Esophagus muscularis mucosa (tissue), 4 donors: ENCODE data around the gene RBM17. TPM values are rescaled to one million over a fixed set of nuclear protein-coding genes. Genes with fewer than 3 reads are reported as not detected.
A peak's percentile ranks its signal among the peaks of the same experiment; 100 is the strongest.
"Not testable (repeated sequence)": the region's sequence is repeated elsewhere in the genome, so short reads cannot be mapped to it uniquely, and the experiment has no call there.

Source experiments
- DNase-seq: peaks from one replicate; pipeline ENCODE4 v3.0.0-alpha.2; 2017; ENCODE audit errors: extremely low spot score
- H3K27ac ChIP-seq, 4 donors: fragments of 200-600 bp; sonication (generic); replicated peaks in 1 of 4; 1 replicate in 3 of 4; 2 replicates in 1 of 4; pipeline ENCODE4 v1.5.1; 2016 to 2019; ENCODE audit warnings: mild to moderate bottlenecking in 1 of 4
- H3K27me3 ChIP-seq, 4 donors: fragments of 200-600 bp; sonication (generic); one replicate each; pipeline versions ENCODE4 v1.5.1 to v1.6.0; 2016 to 2019
- H3K36me3 ChIP-seq, 4 donors: fragments of 200-600 bp; sonication (generic); one replicate each; pipeline ENCODE4 v1.5.1; 2016 to 2019
- H3K4me1 ChIP-seq, 4 donors: fragments of 200-600 bp; sonication (generic); one replicate each; pipeline ENCODE4 v1.5.1; 2016 to 2019
- H3K4me3 ChIP-seq, 4 donors: fragments of 200-600 bp; sonication (generic); 1 replicate in 2 of 4; 2 replicates in 2 of 4; pipeline ENCODE4 v1.5.1; 2016 to 2019; ENCODE audit warnings: mild to moderate bottlenecking in 4 of 4, moderate library complexity in 1 of 4
- H3K9me3 ChIP-seq, 4 donors: fragments of 200-600 bp; sonication (generic); 1 replicate in 3 of 4; 2 replicates in 1 of 4; pipeline ENCODE4 v1.5.1; 2016 to 2019
- EP300 ChIP-seq: sonication (generic); formaldehyde crosslinking; IDR thresholded peaks from one replicate; pipeline ENCODE4 v1.6.1; 2017; ENCODE audit warnings: antibody characterized with exemption
- POLR2A ChIP-seq: fragments of 450-650 bp; IDR thresholded peaks from one replicate; pipeline ENCODE4 v1.6.1; 2017; ENCODE audit warnings: antibody characterized with exemption, moderate library complexity, mild to moderate bottlenecking, low read depth
- POLR2AphosphoS5 ChIP-seq, 2 donors: sonication (generic); formaldehyde crosslinking; IDR thresholded peaks; one replicate each; pipeline ENCODE4 v1.6.1; 2017; ENCODE audit warnings: antibody characterized with exemption in 2 of 2
- WGBS: methylation state at CpG from one replicate; pipeline ENCODE4 v1.1.5; 2018; 5-methylcytosine and 5-hydroxymethylcytosine counted together
- intact Hi-C: fragments of 100-400 bp; cut with DNase I; formaldehyde crosslinking; loops from one replicate; pipeline ENCODE4 v1.15.1; 2023
- total RNA-seq, 4 donors: library from RNA; depleted of rRNA; stranded (reverse); fragments of >200 nt; gene quantifications; one replicate each; pipeline versions ENCODE4 v1.1.0 to v1.2.1, GENCODE V29; 2016
- TF ChIP-seq, protein P1 (sequence below), 3 experiments: fragments of 200-600 bp in 2 of 3; fragments of 450-650 bp in 1 of 3; sonication (generic) in 2 of 3; IDR thresholded peaks; one replicate each; pipeline ENCODE4 v1.5.1; 2017 to 2019; ENCODE audit warnings: antibody characterized with exemption in 3 of 3, mild to moderate bottlenecking in 2 of 3, moderate library complexity in 1 of 3

RBM17 gene, protein sequence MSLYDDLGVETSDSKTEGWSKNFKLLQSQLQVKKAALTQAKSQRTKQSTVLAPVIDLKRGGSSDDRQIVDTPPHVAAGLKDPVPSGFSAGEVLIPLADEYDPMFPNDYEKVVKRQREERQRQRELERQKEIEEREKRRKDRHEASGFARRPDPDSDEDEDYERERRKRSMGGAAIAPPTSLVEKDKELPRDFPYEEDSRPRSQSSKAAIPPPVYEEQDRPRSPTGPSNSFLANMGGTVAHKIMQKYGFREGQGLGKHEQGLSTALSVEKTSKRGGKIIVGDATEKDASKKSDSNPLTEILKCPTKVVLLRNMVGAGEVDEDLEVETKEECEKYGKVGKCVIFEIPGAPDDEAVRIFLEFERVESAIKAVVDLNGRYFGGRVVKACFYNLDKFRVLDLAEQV
- total RNA-seq = 10 to 100 TPM; 48.5 to 72.9 (median 59.5) TPM

DNA sequence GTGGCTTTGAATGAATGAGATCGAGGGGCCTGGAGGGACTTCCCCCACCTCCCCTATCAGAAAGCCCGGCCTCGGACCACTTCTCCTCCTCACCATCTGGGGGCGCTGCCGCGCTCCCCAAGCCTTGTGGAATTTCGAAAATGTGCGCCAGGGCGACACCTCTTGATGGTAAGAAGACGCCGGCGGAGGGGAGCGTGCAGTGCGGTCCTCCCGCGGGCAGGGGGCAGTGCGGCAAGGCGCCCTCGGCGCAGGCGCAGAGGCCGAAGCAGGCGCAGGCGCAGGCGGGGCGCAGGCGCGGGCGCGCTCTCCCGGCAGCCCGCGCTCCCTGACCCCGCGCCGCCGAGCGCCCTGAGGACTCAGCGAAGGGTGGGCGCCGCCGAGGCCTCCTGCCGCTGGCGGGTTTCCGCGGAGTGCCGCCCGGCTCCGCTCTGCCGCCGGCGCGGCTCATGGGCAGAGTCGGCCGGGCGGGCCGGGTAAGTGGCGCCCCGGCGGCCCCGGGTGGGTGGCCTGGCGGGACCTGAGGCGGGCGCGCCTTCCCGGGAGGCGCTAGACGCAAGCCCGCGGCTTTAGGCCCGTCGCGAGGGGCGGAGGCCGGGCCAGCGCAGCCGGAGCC is at the start of gene RBM17:
TSS of gene RBM17 (plus strand) at position 314 of the 613 bp plus-strand sequence. CDS start 8,032 bp downstream, outside the sequence.
- H3K36me3 ChIP-seq = no peaks in the 10 kb centered on the region
- peaks cover 50 to 60% (median 56%) of the 10 kb centered on the region in 4 donors for H3K4me1 ChIP-seq
- peak; percentile 99 for DNase-seq
- WGBS = 4% methylated on average over 3 of the region's 77 CpGs
- no peak for TF ChIP-seq POLR2A
- peak; percentile 46 to 88 for TF ChIP-seq POLR2AphosphoS5 (IDR thresholded peaks at IDR 0.05)
- TF ChIP-seq, protein P1, sequence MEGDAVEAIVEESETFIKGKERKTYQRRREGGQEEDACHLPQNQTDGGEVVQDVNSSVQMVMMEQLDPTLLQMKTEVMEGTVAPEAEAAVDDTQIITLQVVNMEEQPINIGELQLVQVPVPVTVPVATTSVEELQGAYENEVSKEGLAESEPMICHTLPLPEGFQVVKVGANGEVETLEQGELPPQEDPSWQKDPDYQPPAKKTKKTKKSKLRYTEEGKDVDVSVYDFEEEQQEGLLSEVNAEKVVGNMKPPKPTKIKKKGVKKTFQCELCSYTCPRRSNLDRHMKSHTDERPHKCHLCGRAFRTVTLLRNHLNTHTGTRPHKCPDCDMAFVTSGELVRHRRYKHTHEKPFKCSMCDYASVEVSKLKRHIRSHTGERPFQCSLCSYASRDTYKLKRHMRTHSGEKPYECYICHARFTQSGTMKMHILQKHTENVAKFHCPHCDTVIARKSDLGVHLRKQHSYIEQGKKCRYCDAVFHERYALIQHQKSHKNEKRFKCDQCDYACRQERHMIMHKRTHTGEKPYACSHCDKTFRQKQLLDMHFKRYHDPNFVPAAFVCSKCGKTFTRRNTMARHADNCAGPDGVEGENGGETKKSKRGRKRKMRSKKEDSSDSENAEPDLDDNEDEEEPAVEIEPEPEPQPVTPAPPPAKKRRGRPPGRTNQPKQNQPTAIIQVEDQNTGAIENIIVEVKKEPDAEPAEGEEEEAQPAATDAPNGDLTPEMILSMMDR (IDR thresholded peaks at IDR 0.05) = peak in 2 of 3 experiments; percentile 100
- no peak for TF ChIP-seq EP300
- peaks cover 0 to 5% (median 0%) of the 10 kb centered on the region in 4 donors for H3K27me3 ChIP-seq
- H3K9me3 ChIP-seq = no peaks in the 10 kb centered on the region
- peak within 1 kb of the TSS; percentile 93 to 99 (median 99) for H3K4me3 ChIP-seq
- intact Hi-C loops = loop anchor here (5.0 kb wide), 3 partner anchors 113 to 313 kb away; partner anchors contain the start of gene PFKFB3
- H3K27ac ChIP-seq = peak within 1 kb of the TSS; percentile 88 to 95 (median 90)

DNA sequence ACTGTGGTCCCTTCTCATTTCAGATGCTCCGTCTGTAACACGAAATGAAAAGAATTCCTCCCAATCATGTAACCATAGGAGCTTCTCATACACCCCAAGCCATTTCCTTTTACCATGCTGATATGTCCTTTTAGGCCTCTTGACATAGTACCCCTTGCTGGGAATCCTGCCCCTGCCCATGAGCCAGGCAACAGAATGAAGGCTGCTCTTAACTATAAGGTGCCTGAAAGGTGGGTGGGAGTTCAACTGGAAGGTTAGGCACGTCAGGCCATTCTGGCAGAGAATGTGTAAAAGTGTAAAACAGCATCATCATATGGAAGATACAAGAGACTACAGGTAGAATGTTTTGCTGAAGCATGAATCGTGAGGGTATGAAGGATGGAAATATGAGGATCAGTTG is 49.1 kb upstream of the RBM17 start:
- 88% methylated on average over 4 of the region's 4 CpGs for WGBS
- no peak for TF ChIP-seq EP300
- TF ChIP-seq POLR2A = no peak
- TF ChIP-seq, protein P1 (IDR thresholded peaks at IDR 0.05) = no peak
- TF ChIP-seq POLR2AphosphoS5 (IDR thresholded peaks at IDR 0.05) = no peak
- Histone ChIP-seq H3K27me3 (no peaks in the 10 kb centered on the region), H3K4me3 (no peak overlapping the region), H3K36me3 (no peaks in the 10 kb centered on the region), H3K9me3 (no peaks in the 10 kb centered on the region), H3K27ac (no peak overlapping the region), H3K4me1 (no peaks in the 10 kb centered on the region)
- peak; percentile 55 for DNase-seq
- intact Hi-C loops = no loop called here

DNA sequence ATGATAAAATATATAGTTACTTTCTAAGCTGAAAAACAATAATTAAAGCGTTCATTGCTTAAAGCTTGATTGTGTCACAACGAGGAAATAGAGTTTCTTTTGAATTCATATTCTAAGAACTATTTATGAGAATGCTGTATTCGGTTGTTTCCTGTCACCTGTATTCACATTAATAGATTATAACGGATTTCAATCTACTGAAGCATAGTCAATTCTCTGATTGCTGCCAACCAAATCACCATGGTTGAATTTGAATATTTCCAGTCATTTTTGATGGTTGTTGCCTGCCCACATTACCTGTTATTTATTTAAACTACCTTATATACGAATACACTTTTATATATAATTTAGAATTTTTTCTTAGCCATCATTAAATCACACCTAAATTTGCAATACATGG is 48.6 kb upstream of the RBM17 start:
- Histone ChIP-seq H3K9me3 (no peaks in the 10 kb centered on the region), H3K36me3 (no peaks in the 10 kb centered on the region), H3K4me1 (no peaks in the 10 kb centered on the region), H3K27ac (no peak overlapping the region), H3K27me3 (no peaks in the 10 kb centered on the region), H3K4me3 (no peak overlapping the region)
- TF ChIP-seq, protein P1 (IDR thresholded peaks at IDR 0.05) = no peak
- no peak for TF ChIP-seq POLR2AphosphoS5 (IDR thresholded peaks at IDR 0.05)
- no peak for TF ChIP-seq EP300
- no peak for TF ChIP-seq POLR2A
- no peak for DNase-seq
- 88% methylated on average over 5 of the region's 5 CpGs for WGBS
- intact Hi-C loops = no loop called here

DNA sequence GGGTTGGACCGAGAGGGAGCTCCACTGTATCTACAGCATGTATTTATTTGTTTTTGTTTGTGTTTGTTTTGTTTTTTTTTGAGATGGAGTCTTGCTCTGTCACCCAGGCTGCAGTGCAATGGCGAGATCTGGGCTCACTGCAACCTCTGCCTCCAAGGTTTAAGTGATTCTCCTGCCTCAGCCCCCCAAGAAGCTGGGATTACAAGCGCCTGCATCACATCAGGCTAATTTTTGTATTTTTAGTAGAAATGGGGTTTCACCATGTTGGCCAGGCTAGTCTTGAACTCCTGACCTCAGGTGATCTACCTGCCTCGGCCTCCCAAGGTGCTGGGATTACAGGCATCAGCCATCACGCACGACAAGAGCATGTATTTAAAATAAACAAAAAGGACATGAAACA is 45.5 kb upstream of the RBM17 start:
- 77% methylated on average over 6 of the region's 6 CpGs for WGBS
- H3K36me3 ChIP-seq, H3K4me3 ChIP-seq, intact Hi-C loops, H3K4me1 ChIP-seq, H3K27ac ChIP-seq, H3K9me3 ChIP-seq, H3K27me3 ChIP-seq: not testable (repeated sequence)
- peak; percentile 24 for DNase-seq

DNA sequence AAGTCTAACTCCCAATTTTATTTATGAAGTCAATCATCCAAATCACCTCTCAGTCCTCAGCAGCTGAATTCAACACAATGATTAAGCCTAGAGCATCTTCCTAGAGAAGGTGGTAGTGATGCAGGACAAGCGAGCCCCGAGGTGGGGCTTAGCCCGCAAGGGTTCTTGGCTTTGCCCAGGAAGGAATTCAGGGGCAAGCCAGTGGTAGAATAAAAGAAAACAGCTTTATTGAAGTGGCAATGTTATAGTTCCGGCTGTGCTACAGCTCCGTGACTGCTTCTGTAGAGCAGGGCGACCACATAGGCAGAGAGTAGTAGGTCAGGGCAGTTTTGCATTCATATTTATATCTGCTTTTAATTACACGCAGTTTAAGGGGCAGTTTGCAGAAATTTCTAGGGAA is 44.8 kb upstream of the RBM17 start:
- no peak for TF ChIP-seq POLR2A
- TF ChIP-seq, protein P1 (IDR thresholded peaks at IDR 0.05) = no peak
- TF ChIP-seq EP300 = no peak
- no peak for TF ChIP-seq POLR2AphosphoS5 (IDR thresholded peaks at IDR 0.05)
- no peak overlapping the region for H3K4me3 ChIP-seq
- intact Hi-C loops = no loop called here
- 80% methylated on average over 7 of the region's 7 CpGs for WGBS
- H3K27me3 ChIP-seq = no peaks in the 10 kb centered on the region
- no peaks in the 10 kb centered on the region for H3K9me3 ChIP-seq
- no peaks in the 10 kb centered on the region for H3K36me3 ChIP-seq
- peak; percentile 60 for DNase-seq
- H3K4me1 ChIP-seq = no peaks in the 10 kb centered on the region
- no peak overlapping the region for H3K27ac ChIP-seq
